Upper lobe of left lung (tissue), 4 donors: ENCODE results near the gene LGR4.

Source experiments
- CTCF ChIP-seq, 6 experiments: fragments of 450-650 bp in 4 of 6; fragments of 200-600 bp in 2 of 6; sonication (generic) in 2 of 6; IDR thresholded peaks; one replicate each; pipeline ENCODE4 v1.5.1; 2016 to 2019; ENCODE audit warnings: antibody characterized with exemption in 6 of 6
- EP300 ChIP-seq, 4 donors: sonication (generic); formaldehyde crosslinking; IDR thresholded peaks; one replicate each; pipeline ENCODE4 v1.5.1; 2017; ENCODE audit warnings: antibody characterized with exemption in 4 of 4, control low read depth in 2 of 4
- POLR2A ChIP-seq, 4 donors: fragments of 450-650 bp; IDR thresholded peaks; one replicate each; pipeline ENCODE4 v1.5.1; 2016 to 2017; ENCODE audit warnings: antibody characterized with exemption in 4 of 4, mild to moderate bottlenecking in 2 of 4
- POLR2AphosphoS5 ChIP-seq, 2 donors: sonication (generic); formaldehyde crosslinking; IDR thresholded peaks; one replicate each; pipeline ENCODE4 v1.5.1; 2017; ENCODE audit warnings: antibody characterized with exemption in 2 of 2

DNA sequence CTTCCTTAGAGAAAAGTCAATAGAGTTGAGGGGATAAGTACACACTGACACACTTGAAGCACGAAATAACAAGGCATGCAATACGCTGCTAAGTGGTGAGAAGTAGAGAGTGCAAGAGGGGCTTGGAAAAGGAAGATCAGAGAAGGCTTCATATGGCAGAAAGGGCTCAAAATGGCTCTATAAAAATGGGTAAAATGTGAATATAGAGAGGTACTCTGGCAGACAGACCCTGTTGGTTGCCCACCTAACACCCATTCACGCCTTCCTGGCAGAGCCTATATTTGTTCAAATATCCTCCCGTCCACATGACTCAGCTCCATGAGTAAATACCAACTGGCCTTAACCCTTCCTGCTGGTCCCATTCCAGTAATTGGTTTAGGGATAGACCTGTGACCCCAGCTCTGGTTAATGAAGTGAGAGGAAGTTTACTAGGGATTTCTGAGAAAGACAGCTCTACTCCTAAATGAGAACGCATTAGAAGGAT, 70.7 kb downstream of the LGR4 start:
- TF ChIP-seq POLR2AphosphoS5 (IDR thresholded peaks at IDR 0.05): no peak
- no peak for TF ChIP-seq CTCF (IDR thresholded peaks at IDR 0.05)
- TF ChIP-seq EP300 (IDR thresholded peaks at IDR 0.05): peak in 1 of 4 donors; percentile 40
- no peak for TF ChIP-seq POLR2A (IDR thresholded peaks at IDR 0.05)
